Suprapubic skin (tissue), 4 donors: Measurements from ENCODE around the gene TANC2. TPM values are rescaled to one million over a fixed set of nuclear protein-coding genes. Genes with fewer than 3 reads are reported as not detected.

Source experiments
- DNase-seq, 2 donors: peaks; one replicate each; pipeline ENCODE4 v3.0.0-alpha.2; 2019; ENCODE audit warnings: low spot score in 2 of 2
- H3K27ac ChIP-seq: fragments of 200-600 bp; sonication (generic); one replicate; pipeline ENCODE4 v1.5.1; 2019
- H3K27me3 ChIP-seq: fragments of 200-600 bp; sonication (generic); one replicate; pipeline ENCODE4 v1.5.1; 2019
- H3K36me3 ChIP-seq: fragments of 200-600 bp; sonication (generic); one replicate; pipeline ENCODE4 v1.5.1; 2019
- H3K4me1 ChIP-seq: fragments of 200-600 bp; sonication (generic); one replicate; pipeline ENCODE4 v1.5.1; 2019
- H3K4me3 ChIP-seq: fragments of 200-600 bp; sonication (generic); one replicate; pipeline ENCODE4 v1.5.1; 2019; ENCODE audit warnings: mild to moderate bottlenecking
- H3K9me3 ChIP-seq: fragments of 200-600 bp; sonication (generic); one replicate; pipeline ENCODE4 v1.5.1; 2019
- CTCF ChIP-seq, 2 donors: fragments of 200-600 bp in 1 of 2; fragments of 450-650 bp in 1 of 2; sonication (generic) in 1 of 2; IDR thresholded peaks; one replicate each; pipeline ENCODE4 v1.5.1; 2016 to 2019; ENCODE audit warnings: antibody characterized with exemption in 2 of 2, mild to moderate bottlenecking in 1 of 2, moderate library complexity in 1 of 2
- EP300 ChIP-seq: sonication (generic); formaldehyde crosslinking; IDR thresholded peaks from one replicate; pipeline ENCODE4 v1.6.1; 2017; ENCODE audit warnings: antibody characterized with exemption
- POLR2A ChIP-seq, 2 donors: fragments of 450-650 bp; IDR thresholded peaks; one replicate each; pipeline ENCODE4 v1.6.1; 2017; ENCODE audit warnings: antibody characterized with exemption in 2 of 2, mild to moderate bottlenecking in 2 of 2, moderate library complexity in 2 of 2
- POLR2AphosphoS5 ChIP-seq, 3 donors: sonication (generic); formaldehyde crosslinking; IDR thresholded peaks; one replicate each; pipeline ENCODE4 v1.6.1; 2017; ENCODE audit warnings: antibody characterized with exemption in 3 of 3
- WGBS: methylation state at CpG from one replicate; pipeline ENCODE4 v1.1.5; 2018; 5-methylcytosine and 5-hydroxymethylcytosine counted together
- total RNA-seq, 4 donors: library from RNA; depleted of rRNA; stranded (reverse); fragments of >200 nt; gene quantifications; one replicate each; pipeline ENCODE4 v1.1.0, GENCODE V29; 2016

TANC2 gene
- total RNA-seq, 4 donors from 2014 or later, result 38.8 to 82.4 (median 50.4) TPM

- no peak for TF ChIP-seq POLR2AphosphoS5 (IDR thresholded peaks at IDR 0.05)
- Histone ChIP-seq H3K27ac (no peak overlapping the region), H3K4me1 (no peaks in the 10 kb centered on the region), H3K9me3 (no peaks in the 10 kb centered on the region), H3K4me3 (no peak overlapping the region), H3K36me3 (no peaks in the 10 kb centered on the region), H3K27me3 (peaks cover 5% of the 10 kb centered on the region)
- no peak for DNase-seq
- WGBS, result 88% methylated on average over 11 of the region's 11 CpGs
Measured at GRCh38 chr17:62923258-62924150, 42.5 kb upstream of the TANC2 start.

DNA sequence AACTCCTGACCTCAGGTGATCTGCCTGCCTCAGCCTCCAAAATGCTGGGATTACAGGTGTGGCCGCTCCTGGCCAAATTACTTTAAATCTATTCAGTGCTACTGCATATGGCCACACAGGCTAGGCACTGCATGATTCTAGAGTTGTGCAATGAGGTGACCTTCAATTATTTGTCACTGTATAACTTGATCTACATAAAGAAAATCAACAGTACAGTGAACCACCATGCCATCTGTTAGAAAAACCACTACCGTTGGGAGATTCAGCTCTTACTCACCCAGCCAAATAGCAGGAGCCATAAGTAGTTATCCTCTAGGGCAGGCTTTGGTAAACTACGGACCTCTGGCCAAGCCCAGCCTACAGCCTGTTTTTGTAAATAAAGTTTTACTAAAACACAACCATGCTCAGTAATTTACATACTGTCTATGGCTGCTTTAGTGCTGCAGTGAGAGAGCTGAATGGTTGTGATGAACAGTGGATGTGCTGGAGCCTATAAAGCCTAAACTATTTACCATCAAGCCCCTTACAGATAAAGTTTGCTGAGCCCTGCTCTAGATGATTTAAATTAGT lies 40.7 kb upstream of the TANC2 start:
- Histone ChIP-seq H3K4me1 (no peaks in the 10 kb centered on the region), H3K27me3 (peaks cover 1% of the 10 kb centered on the region), H3K9me3 (no peaks in the 10 kb centered on the region), H3K27ac (no peak overlapping the region), H3K4me3 (no peak overlapping the region), H3K36me3 (no peaks in the 10 kb centered on the region)
- TF ChIP-seq POLR2AphosphoS5 (IDR thresholded peaks at IDR 0.05) (no peak), EP300 (no peak), POLR2A (IDR thresholded peaks at IDR 0.05) (no peak), CTCF (IDR thresholded peaks at IDR 0.05) (no peak)
- WGBS, result 81% methylated on average over 3 of the region's 3 CpGs
- no peak for DNase-seq

GRCh38 chr17:62927083-62927482 lies 39.0 kb upstream of the TANC2 start:
- TF ChIP-seq POLR2AphosphoS5 (IDR thresholded peaks at IDR 0.05) (no peak), CTCF (IDR thresholded peaks at IDR 0.05) (no peak), POLR2A (IDR thresholded peaks at IDR 0.05) (no peak), EP300 (no peak)
- H3K36me3 ChIP-seq, result no peaks in the 10 kb centered on the region
- no peak for DNase-seq
- WGBS, result 90% methylated on average over 6 of the region's 6 CpGs
- H3K4me1 ChIP-seq, result no peaks in the 10 kb centered on the region
- no peaks in the 10 kb centered on the region for H3K27me3 ChIP-seq
- no peak overlapping the region for H3K4me3 ChIP-seq
- no peak overlapping the region for H3K27ac ChIP-seq
- no peaks in the 10 kb centered on the region for H3K9me3 ChIP-seq

DNA sequence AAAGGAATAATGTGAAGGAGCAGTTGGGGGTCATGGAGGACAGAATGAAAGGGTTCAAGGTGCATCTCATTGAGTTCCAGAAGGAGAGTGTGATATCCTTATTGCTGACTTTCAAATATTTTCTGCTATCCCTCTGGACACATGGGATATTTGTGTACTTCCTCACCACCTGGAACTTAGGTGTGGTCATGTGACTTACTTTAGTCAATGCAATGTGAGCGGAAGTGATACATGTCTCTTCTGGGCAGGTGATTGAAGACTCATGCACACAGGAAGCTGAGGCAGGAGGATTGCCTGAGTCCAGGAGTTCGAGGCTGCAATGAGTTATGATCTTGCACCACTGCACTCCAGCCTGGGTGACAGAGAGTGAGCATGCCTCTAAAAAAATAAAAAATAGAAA lies 36.7 kb upstream of the TANC2 start:
- no peaks in the 10 kb centered on the region for H3K9me3 ChIP-seq
- DNase-seq, result no peak
- H3K4me3 ChIP-seq, result no peak overlapping the region
- no peak overlapping the region for H3K27ac ChIP-seq
- 75% methylated on average over 2 of the region's 2 CpGs for WGBS
- H3K27me3 ChIP-seq, result peaks cover 9% of the 10 kb centered on the region
- TF ChIP-seq CTCF (IDR thresholded peaks at IDR 0.05) (no peak), EP300 (no peak), POLR2A (IDR thresholded peaks at IDR 0.05) (no peak), POLR2AphosphoS5 (IDR thresholded peaks at IDR 0.05) (no peak)
- no peaks in the 10 kb centered on the region for H3K36me3 ChIP-seq
- no peaks in the 10 kb centered on the region for H3K4me1 ChIP-seq

DNA sequence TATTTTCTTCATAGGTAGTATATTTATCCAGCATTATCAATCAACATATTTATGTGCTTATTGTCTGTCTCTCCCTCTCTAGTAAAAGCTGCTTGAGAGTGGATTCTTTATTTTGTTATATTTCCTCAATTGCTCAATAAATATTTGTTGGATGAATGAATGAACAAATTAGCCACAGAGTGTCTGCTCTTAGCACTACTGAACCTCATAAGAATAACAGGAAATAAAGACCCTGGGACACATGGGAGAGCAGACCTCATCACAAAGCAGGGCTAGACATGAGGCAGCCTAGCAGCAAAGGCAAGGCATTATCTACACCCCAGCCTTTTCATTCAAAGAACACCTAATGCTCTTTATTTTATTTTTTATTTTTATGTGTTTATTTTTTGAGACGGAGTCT lies 34.9 kb upstream of the TANC2 start:
- 97% methylated on average over 1 of the region's 1 CpG for WGBS
- H3K27me3 ChIP-seq, result peaks cover 10% of the 10 kb centered on the region
- TF ChIP-seq POLR2AphosphoS5 (IDR thresholded peaks at IDR 0.05) (no peak), EP300 (no peak), CTCF (IDR thresholded peaks at IDR 0.05) (no peak), POLR2A (IDR thresholded peaks at IDR 0.05) (no peak)
- H3K36me3 ChIP-seq, result no peaks in the 10 kb centered on the region
- H3K4me1 ChIP-seq, result no peaks in the 10 kb centered on the region
- H3K27ac ChIP-seq, result no peak overlapping the region
- no peak overlapping the region for H3K4me3 ChIP-seq
- H3K9me3 ChIP-seq, result no peaks in the 10 kb centered on the region
- no peak for DNase-seq
